NCI-H146 (cell line): ENCODE measurements around the gene DRD3.

ENCODE experiments used
- DNase-seq: peaks from one replicate; lab custom pipeline; 2025; lab: John Stamatoyannopoulos, UW

DRD3 gene

DNA sequence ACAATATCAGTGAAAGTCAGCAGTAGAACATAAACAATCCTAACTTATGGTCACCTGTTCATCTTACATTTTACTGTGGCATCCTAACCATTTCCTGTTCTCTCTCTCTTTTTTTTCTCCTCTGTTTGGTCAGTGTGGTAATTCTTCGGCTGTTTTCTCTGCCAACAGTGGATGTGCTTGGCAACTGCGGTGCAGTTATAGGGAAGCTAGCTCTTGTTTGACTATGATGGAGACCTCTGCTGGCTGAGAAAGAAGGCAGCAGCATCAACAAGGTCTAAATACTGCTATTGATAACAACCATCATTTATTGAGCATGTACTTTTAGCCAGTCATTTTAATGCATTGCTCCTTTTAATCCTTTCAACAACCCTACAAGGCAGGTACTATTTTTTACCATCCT, 723 bp upstream of the DRD3 start:
- DNase-seq, result peak; percentile 43

DNA sequence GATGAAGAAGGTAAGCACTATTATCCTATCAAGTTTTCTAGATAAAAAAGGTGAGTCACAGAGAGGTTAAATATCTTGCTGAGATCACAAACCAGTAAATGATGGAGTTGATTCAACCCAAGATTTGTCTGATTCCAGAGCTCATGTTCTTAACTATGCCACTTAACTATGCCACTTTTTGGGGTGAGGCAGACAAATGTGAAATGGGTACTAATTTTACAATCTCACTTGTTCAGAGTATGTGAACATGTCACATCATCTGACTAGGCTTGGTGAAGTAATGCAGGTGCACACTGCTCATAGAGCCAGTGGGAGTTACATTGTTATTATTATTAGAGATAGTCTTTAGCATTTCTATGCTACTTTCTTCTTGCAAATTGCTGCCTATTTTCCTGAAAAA, 2.0 kb downstream of the DRD3 start:
- DNase-seq, result no peak

DNA sequence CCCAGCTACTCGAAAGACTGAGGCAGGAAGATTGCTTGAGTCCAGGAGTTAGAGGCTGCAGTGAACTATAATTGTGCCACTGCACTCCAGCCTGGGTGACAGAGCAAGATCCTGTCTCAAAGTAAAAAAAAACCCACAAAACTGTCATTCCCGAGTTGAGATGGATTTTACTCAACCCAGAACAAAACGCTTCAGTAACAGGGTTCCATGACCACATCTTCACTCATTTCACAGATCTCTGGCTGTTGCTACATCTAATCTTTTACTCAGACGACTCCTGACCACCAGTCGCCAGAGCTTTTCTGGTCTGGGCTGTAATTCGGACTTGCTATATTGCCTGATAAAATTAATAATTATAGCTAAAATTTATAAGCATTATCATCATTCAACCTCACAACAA, 2.4 kb downstream of the DRD3 start:
- DNase-seq, result no peak

DNA sequence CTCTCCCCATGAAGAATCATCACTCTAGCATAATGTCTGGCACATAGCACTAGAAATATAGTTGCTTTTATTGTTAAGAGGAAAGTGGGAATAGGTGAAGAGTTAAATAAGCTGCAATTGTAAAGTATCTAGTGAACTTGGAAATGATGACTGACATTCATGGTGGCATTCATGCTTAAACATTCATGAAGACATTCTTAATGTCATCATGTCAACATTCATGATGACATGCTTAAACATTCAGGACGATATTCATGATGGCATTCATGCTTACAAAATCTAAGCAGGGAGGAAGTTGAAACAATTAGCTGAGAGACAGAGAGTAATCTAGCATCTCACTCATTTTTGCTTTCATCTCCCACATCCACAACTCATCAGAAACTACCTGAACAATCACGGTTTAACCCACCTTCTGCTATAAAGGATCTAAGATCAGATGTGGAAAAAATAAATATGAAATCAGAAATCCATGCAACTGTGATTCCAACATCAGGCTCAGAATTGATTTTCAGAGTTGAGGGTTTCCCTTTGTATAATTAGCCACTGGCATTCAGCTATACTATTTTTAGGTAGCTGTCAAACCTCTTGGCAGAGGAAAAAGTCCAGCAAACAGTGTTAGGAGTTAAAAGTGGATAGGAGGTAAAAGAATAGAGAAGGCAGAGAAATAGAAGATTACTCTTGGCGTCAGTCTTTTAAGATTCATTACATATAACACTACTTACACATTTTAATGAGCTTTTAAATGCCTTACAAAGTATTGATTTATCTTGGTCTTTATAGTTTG, 3.5 kb downstream of the DRD3 start:
- no peak for DNase-seq

DNA sequence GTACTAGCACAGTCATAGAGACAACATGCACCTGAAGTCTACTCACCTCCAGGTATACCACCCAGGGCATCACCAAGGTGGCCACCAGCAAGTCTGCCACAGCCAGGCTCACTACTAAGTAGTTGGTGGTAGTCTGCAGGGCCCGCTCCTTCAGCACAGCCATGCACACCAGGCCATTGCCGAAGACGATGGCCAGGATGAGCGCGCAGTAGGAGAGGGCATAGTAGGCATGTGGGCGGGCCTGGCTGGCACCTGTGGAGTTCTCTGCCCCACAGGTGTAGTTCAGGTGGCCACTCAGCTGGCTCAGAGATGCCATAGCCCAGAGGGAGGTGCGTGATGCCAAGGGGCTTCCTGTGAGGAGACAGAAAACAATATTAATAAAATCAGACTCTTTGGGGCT, 7.2 kb downstream of the DRD3 start:
- no peak for DNase-seq

DNA sequence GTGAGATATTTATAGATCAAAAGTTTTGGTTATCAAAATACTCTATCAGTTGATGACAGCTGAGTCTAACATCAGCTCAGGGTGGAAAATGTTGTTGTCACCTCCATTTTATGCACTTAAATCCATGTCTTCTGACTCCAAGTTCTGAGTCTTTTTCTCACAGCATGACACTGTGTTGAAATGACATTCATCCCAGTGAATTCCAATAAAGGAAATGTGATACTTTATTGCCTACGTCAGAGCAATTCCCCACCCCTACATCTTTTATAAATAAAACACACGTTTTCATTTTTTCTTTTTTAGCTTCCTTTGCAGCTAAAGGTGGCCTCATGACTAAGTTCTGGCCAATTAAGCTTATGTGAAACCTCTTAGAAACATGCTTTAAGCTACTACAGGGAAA, 10.7 kb downstream of the DRD3 start:
- DNase-seq, result no peak

DNA sequence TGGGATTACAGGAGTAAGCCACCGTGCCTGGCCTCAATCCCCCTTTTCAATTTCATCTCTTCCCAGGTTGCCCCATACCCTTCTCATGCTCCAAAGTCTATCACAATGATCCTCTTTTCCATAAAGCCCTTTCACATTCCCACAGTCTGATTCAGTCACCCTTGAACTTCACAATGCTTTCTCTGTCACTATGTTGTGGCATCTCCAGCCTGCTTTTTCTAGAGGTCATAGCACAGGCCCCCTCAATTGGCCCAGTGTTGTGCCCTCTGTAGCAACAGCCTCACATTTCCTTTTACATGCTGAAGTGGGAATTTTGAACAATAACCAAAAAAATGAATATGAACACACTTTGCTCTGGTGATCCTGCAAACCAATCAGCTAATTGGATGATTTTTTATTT, 21.5 kb downstream of the DRD3 start:
- DNase-seq, result no peak

DNA sequence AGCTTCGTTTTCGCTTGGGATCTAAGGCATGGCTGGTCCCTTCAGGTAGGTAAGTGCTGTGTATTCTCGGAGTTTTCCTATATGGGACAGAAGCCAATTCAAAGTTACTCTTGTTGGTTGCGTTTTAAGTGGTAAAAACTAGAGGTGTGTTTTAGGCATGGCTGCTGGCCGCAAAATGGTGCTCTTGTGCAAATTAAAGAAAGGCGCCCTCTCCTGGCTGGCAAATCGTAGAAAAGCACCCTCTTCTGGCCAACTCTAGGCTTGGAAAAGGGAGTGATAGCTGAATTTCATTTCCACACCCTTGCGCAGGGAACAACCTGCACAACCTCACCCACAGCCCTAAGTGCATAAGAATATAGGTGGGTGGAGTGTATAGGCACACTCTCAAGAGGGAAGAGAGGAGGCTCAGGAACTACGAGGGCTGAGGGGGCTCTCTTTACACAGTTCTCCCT, 23.5 kb downstream of the DRD3 start:
- DNase-seq, result peak; percentile 67

DNA sequence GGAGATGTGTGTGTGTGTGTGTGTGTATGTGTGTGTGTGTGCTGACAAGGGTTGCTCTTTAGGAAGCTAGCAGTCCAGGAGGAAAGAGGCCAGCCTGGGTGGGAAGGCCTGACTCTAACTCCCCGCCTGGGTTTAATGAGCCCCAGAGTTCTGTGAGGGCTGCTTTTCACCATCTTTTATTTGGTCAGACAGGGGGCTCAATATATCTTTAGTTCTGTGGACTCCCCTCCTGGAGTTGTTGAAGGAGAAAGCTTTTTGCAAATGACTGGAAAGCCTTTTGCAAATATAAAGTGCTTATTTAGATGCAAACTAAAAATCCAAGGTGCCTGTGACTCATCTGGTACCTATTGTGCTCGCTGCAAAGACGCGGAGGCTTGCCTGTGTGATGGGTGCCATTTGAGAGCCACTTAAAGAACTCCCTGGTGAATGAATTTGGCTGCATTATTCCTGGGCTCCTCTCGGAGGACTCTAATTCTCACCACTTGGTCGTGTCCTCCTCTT, 24.5 kb downstream of the DRD3 start:
- DNase-seq, result no peak

DNA sequence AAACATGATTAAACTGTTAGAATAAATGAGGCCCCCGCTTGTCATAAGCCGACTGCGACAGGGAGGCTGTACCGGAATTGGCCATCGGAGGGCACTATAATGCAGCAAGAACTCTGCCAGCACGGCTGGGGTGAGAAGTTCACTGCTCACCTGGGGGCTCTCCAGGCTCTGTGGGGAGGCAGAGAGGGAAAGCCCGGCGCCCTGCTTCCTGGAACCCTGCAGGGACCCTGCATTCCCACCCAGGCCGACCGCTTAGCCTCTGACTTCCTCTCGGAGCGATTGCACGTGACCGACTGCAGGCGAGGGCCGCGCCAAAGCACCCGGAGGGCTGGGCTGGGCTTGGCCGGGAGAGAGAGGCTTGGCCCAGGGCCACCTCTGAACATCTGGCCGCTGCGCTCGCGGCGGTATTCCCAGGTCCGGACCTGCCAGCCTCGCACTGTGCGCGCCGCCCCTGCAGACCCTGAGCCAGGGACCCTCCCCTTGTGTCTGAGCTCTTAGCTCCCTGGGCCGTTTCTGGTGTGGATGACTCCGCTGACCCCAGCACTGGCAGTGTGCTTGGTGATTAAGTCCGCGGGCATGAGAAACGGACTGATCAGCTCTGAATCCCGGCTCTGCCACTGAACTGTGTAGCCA, 26.2 kb downstream of the DRD3 start:
- DNase-seq, result peak; percentile 93

DNA sequence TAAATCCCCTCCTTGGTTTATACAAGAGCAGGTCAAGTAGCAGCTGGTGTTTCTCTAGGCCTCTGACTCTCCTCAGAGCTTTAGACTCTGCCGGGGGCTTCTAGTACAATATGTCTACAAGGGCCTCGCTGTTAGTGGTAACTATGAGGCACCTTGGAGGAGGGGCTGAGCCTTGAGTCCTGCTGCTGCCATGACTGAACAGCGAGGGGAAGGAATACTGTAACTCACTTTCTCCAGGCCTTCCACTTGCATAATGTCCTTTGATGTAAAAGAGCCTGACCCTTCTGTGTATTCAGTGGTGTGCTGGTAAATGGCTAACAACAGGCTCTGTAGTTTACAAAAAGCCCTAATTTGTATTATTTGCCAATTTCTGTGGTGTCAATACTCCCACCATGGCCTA, 27.8 kb downstream of the DRD3 start:
- no peak for DNase-seq

DNA sequence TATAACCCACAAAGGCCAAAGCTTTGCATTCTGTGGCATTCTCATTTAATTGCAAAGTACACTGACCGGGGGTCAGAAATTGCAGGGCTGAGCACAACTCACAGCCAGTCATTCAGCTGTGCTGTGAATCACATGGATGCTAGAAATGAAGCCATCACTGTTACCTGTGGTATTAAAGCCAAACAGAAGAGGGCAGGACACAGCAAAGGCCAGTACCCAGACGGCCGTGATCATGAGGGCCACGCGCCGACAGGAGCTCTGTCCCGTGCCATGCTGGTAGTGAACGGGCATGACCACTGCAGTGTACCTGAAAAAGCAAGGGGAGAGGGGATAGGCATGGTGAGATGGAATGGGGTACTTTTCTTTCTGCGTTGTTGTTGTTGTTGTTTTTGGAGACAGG, 31.6 kb downstream of the DRD3 start:
- peak; percentile 6 for DNase-seq

DNA sequence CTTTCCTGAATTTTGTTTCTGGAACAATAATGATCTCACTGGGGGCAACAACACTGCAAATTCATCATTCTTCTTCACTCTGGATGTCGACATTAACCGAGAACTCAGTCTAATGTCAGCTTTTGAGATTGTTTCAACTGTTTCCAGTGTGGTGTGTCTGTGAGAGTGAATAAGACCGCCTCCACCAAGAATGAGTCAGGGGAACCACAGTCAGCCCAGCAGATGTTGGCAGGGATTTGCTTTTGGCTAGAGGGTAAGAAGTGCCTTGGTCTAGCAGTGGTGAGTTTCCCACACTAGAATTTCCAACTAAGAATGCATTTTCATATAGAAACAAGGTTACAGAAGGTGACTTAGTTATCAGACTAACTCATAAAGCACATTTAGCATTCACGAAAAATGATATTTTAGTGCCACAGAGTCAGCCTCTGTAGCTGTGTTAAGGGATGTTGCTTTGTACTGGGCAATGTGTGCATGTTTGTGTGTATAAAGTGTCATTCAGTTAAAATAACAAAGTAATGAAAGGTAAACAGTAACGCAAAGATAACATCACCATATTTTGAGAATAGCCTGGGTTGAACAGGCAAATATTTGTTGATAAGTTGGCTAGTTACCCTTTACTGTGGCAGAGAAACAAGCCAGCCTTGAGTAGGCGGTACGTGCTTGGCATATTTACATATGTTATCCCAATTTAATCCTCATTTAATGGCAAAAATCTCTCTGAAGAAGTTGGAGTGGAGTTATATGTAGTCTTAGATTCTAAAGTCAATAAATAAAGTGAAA, 33.8 kb downstream of the DRD3 start:
- no peak for DNase-seq

DNA sequence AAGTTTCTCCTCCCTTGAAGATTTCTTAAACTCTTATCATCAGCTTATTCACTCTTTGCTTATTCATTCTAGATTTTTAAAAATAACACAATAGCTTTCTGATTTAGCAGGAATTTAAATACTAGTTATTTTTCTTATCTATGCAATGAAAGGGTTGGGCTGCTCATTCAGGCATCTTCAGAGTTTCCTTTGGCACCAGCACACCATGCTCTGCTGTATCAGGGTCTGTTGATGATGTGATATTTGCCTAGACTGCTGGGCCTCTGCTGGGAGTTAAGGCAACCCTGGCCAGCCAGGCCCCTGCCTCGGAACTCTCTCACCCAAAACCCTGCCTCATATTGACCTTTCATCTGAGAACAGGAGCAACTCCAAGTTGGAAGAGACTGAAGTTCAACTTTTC, 35.0 kb downstream of the DRD3 start:
- no peak for DNase-seq

DNA sequence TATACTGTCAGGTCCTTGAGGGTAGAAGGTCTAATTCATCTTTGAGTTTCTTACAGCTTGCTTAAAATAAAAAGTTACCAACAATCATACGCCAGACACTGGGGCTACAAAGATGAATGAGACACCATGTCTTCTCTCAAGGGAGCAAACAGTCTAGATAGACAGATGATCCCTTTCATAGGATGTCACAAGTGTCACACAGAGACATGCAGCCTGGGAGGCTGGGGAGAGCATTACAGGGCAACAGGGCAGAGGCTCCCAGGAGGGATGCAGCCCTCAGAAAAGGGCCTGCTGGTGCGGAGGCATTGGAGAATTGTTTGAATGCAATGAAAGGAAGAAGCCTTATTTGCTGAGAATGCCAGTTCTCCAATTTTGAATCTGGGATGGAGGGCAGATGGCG, 39.0 kb downstream of the DRD3 start:
- DNase-seq, result no peak

DNA sequence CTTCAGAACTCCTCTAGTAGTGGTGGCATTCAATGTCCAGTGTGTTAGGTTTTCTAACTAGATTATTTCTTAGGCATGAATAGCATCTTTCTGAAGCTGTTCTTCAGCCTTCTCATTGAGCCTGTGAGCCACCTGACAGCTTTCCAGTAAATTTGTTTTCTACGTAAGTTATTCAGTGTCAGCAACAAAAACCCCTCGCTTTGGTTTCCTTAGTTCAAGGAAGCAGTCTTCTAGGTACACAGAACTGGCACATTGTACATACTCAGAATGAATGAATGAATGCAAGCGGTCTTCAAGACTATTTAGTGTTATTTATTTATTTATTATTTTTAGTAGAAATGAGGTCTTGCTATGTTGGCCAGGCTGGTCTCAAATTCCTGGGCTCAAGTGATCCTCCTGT, 44.9 kb downstream of the DRD3 start:
- no peak for DNase-seq

DNA sequence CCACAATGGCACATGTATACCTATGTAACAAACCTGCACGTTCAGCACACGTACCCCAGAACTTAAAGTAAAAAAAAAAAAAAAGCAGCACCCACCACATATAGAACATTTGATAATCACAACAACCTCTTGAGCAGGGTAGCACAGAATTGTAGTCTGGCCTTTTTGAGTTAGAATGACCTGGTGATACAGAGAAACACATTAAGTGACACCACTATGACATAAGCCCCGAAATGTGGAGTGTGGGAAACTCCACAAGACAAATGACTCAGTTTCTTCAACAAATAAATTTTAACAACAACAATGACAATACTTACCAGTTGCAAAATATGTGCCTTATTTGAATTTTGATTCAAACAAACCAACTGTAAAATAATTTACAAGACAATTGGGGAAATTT, 46.4 kb downstream of the DRD3 start:
- DNase-seq, result no peak

DNA sequence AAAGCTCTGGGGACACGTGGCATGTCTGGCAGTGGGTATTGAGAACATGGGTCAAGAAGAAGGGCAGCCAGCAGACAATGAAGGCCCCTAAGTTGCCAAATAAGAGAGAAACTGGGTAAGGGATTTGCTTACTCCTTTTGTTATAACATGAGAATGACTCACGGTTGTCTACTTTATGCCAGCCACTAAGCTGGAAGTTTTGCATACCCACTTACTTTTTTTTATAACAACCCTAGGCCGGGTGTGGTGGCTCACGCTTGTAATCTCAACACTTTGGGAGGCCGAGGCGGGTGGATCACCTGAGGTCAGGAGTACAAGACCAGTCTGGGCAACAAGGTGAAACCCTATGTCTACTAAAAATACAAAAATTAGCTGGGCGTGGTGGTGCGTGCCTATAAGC, 50.0 kb downstream of the DRD3 start:
- DNase-seq, result no peak

DNA sequence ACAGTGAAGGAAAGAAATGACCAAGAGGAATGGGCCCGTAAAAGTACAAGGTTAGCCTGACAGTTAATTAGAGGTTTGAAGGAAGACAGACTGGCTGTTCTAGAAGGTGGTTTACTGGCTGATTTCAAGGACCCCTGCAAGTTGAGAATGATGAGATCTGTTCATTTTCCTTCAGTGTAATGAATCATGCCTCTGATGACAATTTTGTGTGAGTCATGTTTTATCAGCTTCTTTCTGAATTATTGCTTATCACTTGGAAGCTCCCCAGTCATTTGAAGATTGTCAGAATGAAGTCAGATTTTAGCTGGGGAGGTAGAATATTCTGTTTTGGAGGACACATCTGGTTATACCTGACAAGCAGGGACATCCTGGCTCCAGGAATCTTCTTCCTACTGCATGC, 50.6 kb downstream of the DRD3 start:
- DNase-seq, result no peak

DNA sequence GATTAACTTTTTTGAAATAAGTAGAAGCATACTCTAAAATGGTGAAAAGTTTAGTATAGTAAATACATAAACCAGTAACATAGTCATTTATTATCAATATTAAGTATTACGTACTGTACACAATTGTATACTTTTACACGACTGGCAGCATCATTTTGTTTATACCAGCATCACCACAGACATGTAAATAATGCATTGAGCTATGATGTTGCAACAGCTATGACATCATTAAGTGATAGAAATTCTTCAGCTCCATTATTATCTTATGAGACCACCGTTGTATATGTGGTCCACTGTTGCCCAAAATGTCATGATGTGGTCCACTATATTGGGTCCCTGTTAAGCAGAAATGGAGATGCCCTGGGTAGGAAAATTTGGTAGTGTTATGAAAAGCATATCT, 51.3 kb downstream of the DRD3 start:
- no peak for DNase-seq

DNA sequence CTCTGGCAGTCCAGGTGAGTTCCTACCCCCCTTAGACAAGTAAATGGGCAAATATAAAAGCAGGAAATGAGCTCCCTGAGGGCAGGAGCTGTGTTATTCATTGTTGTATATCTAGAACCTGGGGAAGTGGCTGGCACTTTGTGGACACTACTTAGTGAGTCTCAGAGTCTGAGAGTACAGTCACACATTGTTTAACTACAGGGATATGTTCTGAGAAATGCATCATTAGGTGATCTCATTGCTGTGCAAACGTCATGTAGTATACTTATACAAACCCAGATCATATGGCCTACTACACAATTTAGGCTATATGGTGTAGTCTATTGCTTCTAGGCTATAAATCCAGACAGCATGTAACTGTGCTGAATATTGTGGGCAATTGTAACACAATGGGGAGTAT, 52.4 kb downstream of the DRD3 start:
- no peak for DNase-seq

DNA sequence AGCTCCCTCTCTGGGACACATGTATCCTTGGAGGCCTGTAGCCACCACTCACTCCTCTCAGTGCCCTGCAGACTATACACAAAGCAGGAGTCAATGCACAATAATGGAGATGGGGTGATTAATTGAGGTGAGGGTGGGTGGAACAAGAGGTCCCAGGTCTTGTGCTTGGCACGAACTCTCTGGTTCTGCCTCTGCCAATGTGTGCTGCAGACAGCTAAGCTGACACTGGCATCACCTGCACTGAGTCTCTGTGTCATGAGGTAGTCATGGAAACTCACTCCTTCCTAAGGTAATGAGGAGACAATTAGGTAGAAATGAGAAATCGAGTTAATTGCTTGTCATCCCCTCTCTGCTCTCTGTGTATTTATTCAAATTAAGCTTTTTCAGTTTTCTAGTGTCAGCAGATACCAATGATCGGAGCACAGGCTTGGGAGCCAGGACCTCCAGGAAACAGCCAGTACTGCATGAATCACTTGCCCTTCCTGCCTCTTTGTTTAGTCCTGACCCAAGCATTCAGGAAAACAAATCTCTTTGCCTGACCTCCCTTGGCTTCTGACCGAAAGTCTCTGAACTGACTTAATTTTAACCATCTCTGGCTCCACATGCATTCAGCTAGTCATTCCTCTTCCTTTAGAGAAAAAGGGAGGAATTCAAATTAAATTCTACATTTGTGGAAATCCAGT, 56.7 kb downstream of the DRD3 start:
- DNase-seq, result peak; percentile 50
